ENCODE results near the gene LDAH.

The LDAH gene

DNA sequence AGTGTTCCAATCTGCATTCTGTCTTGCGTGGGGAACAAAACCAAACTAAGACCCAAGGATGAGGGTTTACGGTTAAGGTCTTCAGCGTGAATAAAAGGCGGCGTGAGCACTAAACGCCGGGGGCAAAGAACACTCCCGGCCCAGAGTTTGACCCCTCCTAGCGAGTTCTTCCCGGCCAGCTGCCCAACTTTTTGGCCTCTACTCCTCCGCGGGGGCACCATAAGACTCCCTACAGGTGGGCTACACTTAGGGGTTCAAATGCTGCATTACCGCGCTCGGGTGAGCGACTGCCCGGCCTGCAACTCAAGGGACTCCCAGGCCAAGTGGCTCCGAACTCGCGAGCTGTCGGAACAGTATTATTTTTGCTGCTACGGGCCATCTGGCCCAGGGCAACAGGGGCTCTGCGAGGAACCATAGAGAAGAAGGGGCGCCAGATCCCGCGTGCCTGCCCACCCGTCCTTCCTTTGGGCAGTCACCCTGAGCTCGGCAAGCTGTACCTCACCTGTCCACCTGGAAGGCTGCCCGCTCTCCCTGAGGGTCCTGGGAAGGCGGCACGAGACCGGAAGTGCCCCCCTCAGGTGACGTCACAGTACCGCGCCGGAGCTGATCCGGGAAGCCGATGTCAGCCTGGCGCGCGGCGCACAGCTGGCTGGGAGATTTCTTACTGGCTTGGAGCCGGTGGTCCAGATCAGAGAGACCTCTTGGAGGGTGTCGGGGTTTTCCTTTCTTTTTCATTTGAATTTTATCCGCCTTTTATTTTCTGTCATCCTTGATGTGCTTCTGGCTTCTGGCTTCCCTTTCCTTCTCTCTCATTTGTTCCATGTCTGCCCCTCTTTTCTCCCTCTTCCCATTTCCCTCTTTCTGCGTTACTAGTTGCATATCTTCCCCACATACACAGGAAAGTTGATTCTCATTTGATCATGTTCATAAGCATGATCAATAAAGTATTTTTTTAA is at the start of gene LDAH:
TSS of gene LDAH (minus strand) at position 567 of the 956 bp plus-strand sequence. CDS start 21,638 bp downstream, outside the sequence.
- peak; percentile 84 for DNase-seq (ENCODE audit: low read depth)
- peak within 1 kb of the TSS; percentile 97 for H3K4me3 ChIP-seq (ENCODE audit: low read length)
- TF ChIP-seq, protein P1, sequence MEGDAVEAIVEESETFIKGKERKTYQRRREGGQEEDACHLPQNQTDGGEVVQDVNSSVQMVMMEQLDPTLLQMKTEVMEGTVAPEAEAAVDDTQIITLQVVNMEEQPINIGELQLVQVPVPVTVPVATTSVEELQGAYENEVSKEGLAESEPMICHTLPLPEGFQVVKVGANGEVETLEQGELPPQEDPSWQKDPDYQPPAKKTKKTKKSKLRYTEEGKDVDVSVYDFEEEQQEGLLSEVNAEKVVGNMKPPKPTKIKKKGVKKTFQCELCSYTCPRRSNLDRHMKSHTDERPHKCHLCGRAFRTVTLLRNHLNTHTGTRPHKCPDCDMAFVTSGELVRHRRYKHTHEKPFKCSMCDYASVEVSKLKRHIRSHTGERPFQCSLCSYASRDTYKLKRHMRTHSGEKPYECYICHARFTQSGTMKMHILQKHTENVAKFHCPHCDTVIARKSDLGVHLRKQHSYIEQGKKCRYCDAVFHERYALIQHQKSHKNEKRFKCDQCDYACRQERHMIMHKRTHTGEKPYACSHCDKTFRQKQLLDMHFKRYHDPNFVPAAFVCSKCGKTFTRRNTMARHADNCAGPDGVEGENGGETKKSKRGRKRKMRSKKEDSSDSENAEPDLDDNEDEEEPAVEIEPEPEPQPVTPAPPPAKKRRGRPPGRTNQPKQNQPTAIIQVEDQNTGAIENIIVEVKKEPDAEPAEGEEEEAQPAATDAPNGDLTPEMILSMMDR (conservative IDR thresholded peaks at IDR 0.05; ENCODE audit: low read length): no peak

DNA sequence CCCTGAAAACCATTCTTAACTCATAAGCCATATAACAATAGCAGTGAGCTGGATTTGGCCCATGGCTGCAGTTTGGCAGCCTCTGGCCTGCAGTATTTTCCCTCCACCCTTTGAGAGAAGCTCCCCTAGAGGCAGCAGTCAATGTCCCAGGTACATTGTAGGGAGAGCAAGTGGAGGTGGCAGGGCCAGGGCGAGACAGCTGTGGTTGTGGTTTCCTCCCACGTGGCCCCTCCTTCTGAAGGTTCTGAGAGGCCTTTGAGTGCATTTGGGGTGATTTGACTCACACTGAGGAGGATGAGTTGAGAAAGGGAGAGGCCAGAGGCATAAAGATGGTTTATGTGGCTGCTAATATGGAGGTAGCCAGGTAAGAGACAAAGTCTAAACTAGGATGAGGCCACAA is 45.5 kb upstream of the LDAH start:
- TF ChIP-seq, protein P1 (conservative IDR thresholded peaks at IDR 0.05; ENCODE audit: low read length): no peak
- DNase-seq (ENCODE audit: low read depth): no peak

GRCh38 chr2:20862850-20863249 is 39.9 kb upstream of the LDAH start:
- H3K4me3 ChIP-seq (ENCODE audit: low read length): no peak overlapping the region
- TF ChIP-seq, protein P1 (conservative IDR thresholded peaks at IDR 0.05; ENCODE audit: low read length): no peak
- no peak for DNase-seq (ENCODE audit: low read depth)

More for the DNA sequence above, 45.5 kb upstream of the LDAH start:
- H3K4me3 ChIP-seq (ENCODE audit: low read length): no peak overlapping the region

- TF ChIP-seq, protein P1 (conservative IDR thresholded peaks at IDR 0.05; ENCODE audit: low read length): no peak
- DNase-seq (ENCODE audit: low read depth): no peak
- H3K4me3 ChIP-seq (ENCODE audit: low read length): no peak overlapping the region
These were observed 32.6 kb upstream of the LDAH start for GRCh38 chr2:20855456-20855855.

GRCh38 chr2:20852670-20853069 is 29.8 kb upstream of the LDAH start:
- TF ChIP-seq, protein P1 (conservative IDR thresholded peaks at IDR 0.05; ENCODE audit: low read length): no peak
- DNase-seq (ENCODE audit: low read depth): no peak
- no peak overlapping the region for H3K4me3 ChIP-seq (ENCODE audit: low read length)

GRCh38 chr2:20852139-20852538 is 29.2 kb upstream of the LDAH start:
- H3K4me3 ChIP-seq (ENCODE audit: low read length): no peak overlapping the region
- TF ChIP-seq, protein P1 (conservative IDR thresholded peaks at IDR 0.05; ENCODE audit: low read length): no peak
- no peak for DNase-seq (ENCODE audit: low read depth)

- DNase-seq (ENCODE audit: low read depth): no peak
- TF ChIP-seq, protein P1 (conservative IDR thresholded peaks at IDR 0.05; ENCODE audit: low read length): no peak
- no peak overlapping the region for H3K4me3 ChIP-seq (ENCODE audit: low read length)
These were observed 21.3 kb upstream of the LDAH start for GRCh38 chr2:20844246-20844645.

All from AG10803 (cell line).